ENCODE measurements around the gene GINS2. TPM values are rescaled to one million over a fixed set of nuclear protein-coding genes. Genes with fewer than 3 reads are reported as not detected.

GINS2 gene
- total and polyA plus RNA-seq, 12 donors = 0.20 to 2.8 (median 0.72) TPM

- H3K9me3 ChIP-seq = no peaks in the 10 kb centered on the region
- H3K27me3 ChIP-seq = no peaks in the 10 kb centered on the region
- TF ChIP-seq CTCF (IDR thresholded peaks at IDR 0.05) = no peak
- WGBS, 2 donors = 96 to 97% methylated on average over 14 of the region's 14 CpGs
- peaks cover 2 to 23% (median 14%) of the 10 kb centered on the region in 9 donors for H3K4me1 ChIP-seq
- peaks cover 0 to 99% (median 41%) of the 10 kb centered on the region in 9 donors for H3K36me3 ChIP-seq
- ATAC-seq (no peak), DNase-seq (no peak)
- intact Hi-C loops (cut with DNase I) = loop anchor here in 1 of 10 donors (5.0 kb wide), 1 partner anchor 46 kb away; no protein-coding TSS in a partner anchor
- H3K4me3 ChIP-seq = no peak overlapping the region
- no peak overlapping the region for H3K27ac ChIP-seq
These were observed 17.9 kb downstream of the GINS2 start for GRCh38 chr16:85670840-85671239.

- no peak for TF ChIP-seq CTCF (IDR thresholded peaks at IDR 0.05)
- DNase-seq (no peak), ATAC-seq (no peak)
- Histone ChIP-seq H3K9me3 (no peaks in the 10 kb centered on the region), H3K27ac (no peak overlapping the region), H3K4me3 (no peak overlapping the region), H3K27me3 (no peaks in the 10 kb centered on the region), H3K36me3 (peaks cover 0 to 100% (median 60%) of the 10 kb centered on the region in 9 donors), H3K4me1 (peaks cover 0 to 12% (median 5%) of the 10 kb centered on the region in 9 donors)
- intact Hi-C loops (cut with DNase I) = no loop called here
- 94 to 98% methylated on average over 10 of the region's 10 CpGs for WGBS, 2 donors
These were observed 19.9 kb downstream of the GINS2 start for GRCh38 chr16:85668676-85669424.

- no peak overlapping the region for H3K27ac ChIP-seq
- DNase-seq (no peak), ATAC-seq (no peak)
- peaks cover 0 to 100% (median 68%) of the 10 kb centered on the region in 9 donors for H3K36me3 ChIP-seq
- no peaks in the 10 kb centered on the region for H3K9me3 ChIP-seq
- no peak for TF ChIP-seq CTCF (IDR thresholded peaks at IDR 0.05)
- intact Hi-C loops (cut with DNase I) = no loop called here
- 86 to 91% methylated on average over 16 of the region's 16 CpGs for WGBS, 2 donors
- H3K4me3 ChIP-seq = no peak overlapping the region
- no peaks in the 10 kb centered on the region for H3K27me3 ChIP-seq
- H3K4me1 ChIP-seq = peaks cover 0 to 5% (median 0%) of the 10 kb centered on the region in 9 donors
These were observed 20.8 kb downstream of the GINS2 start for GRCh38 chr16:85667841-85668413.

GRCh38 chr16:85667261-85667660, 21.5 kb downstream of the GINS2 start:
- Histone ChIP-seq H3K27me3 (no peaks in the 10 kb centered on the region), H3K4me3 (no peak overlapping the region), H3K9me3 (no peaks in the 10 kb centered on the region), H3K4me1 (peaks cover 0 to 5% (median 0%) of the 10 kb centered on the region in 9 donors), H3K27ac (no peak overlapping the region), H3K36me3 (peaks cover 0 to 100% (median 63%) of the 10 kb centered on the region in 9 donors)
- DNase-seq = no peak
- ATAC-seq = peak in 1 of 8 donors; percentile 3
- 93 to 97% methylated on average over 9 of the region's 9 CpGs for WGBS, 2 donors
- intact Hi-C loops (cut with DNase I) = no loop called here
- no peak for TF ChIP-seq CTCF (IDR thresholded peaks at IDR 0.05)
